GM10248 (cell line): ENCODE results near the gene SENP7.

ENCODE experiments used
- CTCF ChIA-PET: fragments of 300-600 bp; sonication (Branson Sonifier 250); formaldehyde crosslinking; extraction: SDS; loops from one replicate; lab custom pipeline; 2021; ENCODE audit warnings: antibody characterized with exemption; lab: Yijun Ruan, JAX
- POLR2A ChIA-PET: fragments of 350-650 bp; sonication (Branson Sonifier 250); formaldehyde crosslinking; extraction: SDS; loops from one replicate; lab custom pipeline; 2020; ENCODE audit warnings: antibody characterized with exemption; lab: Yijun Ruan, JAX
- DNase-seq: peaks from one replicate; pipeline ENCODE4 v3.0.0; 2012; ENCODE audit errors: extremely low spot score
- TF ChIP-seq, protein P1 (sequence below): IDR thresholded peaks from 2 replicates; pipeline ENCODE4 v1.5.1; 2012; ENCODE audit warnings: mild to moderate bottlenecking, low read depth; ENCODE audit errors: extremely low read depth, missing control alignments, control extremely low read depth

Gene SENP7

DNA sequence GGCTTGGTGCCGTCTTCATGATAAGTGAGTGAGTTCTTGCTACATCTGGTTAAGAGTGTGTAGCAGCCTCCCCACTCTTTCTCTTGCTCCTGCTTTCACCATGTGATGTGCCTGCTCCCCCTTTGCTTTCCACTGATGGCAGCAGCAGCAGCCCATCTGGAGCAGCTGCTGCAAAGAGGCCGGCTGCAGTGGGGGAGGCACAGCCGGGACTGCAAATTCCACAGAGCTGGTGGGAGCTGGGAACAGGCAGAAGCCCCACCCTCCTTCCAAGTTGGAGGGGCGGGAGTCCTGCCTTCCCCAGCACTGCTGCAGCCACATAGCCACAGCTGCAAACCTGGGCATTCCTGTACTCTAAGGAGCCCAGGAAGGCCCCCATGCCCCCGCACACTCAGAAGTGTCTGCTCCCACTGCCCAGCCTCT, 129.8 kb downstream of the SENP7 start:
- TF ChIP-seq, protein P1, sequence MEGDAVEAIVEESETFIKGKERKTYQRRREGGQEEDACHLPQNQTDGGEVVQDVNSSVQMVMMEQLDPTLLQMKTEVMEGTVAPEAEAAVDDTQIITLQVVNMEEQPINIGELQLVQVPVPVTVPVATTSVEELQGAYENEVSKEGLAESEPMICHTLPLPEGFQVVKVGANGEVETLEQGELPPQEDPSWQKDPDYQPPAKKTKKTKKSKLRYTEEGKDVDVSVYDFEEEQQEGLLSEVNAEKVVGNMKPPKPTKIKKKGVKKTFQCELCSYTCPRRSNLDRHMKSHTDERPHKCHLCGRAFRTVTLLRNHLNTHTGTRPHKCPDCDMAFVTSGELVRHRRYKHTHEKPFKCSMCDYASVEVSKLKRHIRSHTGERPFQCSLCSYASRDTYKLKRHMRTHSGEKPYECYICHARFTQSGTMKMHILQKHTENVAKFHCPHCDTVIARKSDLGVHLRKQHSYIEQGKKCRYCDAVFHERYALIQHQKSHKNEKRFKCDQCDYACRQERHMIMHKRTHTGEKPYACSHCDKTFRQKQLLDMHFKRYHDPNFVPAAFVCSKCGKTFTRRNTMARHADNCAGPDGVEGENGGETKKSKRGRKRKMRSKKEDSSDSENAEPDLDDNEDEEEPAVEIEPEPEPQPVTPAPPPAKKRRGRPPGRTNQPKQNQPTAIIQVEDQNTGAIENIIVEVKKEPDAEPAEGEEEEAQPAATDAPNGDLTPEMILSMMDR, result no peak
- ChIA-PET CTCF (interaction anchor here (1.7 to 3.2 kb wide), 2 partner anchors 313 to 670 kb away, joined by 3 to 13 read pairs; no protein-coding TSS in a partner anchor), POLR2A (no interaction called here)
- DNase-seq, result no peak

DNA sequence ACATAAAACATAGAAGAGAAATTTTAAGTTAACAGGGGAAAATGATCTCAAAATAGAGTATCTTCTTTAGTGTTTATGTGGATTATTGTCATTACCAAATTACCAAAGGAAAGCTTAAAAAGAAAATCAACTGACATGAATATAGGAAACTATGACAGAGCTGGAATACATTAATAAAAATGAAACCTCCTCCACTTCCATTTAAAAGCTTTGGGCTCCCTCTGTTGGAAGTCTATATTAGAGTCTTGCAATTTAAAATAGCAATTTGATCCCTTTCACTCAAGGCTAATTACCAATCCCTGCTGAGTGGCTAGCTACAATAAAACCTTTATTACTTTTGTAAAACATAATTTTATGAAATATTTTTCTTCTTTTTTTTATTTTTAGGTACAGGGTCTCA, 131.2 kb downstream of the SENP7 start:
- DNase-seq, result peak; percentile 15
- ChIA-PET POLR2A (no interaction called here), CTCF (interaction anchor here (0.8 to 3.2 kb wide), 6 partner anchors 11 to 918 kb away, joined by 3 to 13 read pairs (median 3); no protein-coding TSS in a partner anchor)
- TF ChIP-seq, protein P1, result peak; percentile 34

DNA sequence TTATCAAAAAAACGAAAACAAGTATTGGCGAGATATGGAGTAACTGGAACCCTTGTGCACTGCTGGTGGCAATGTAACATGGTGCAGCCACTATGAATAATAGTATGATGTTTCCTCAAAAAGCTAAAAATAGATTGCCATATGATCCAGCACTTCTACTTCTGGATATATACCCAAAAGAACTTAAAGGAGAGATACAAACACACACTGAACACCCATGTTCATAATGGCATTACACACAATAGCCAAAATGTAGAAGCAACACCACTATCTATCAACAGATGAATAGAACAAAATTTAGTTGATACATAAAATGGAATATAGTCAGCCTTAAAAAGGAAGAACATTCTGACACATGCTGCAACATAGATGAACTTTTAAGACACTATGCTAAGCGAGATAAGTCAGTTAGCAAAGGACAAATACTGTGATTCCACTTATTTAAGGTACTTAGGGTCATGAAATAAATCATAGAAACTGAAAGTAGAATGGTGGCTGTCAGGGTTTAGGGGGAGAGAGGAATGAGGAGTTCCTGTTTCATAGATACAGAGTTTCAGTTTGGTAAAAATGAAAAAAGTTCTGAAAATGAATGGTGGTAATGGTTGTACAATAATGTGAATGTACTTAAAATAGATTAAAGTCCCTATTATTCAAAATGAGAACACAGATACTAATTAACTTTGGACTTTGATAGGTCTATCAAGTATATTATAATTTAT, 133.2 kb downstream of the SENP7 start:
- POLR2A ChIA-PET, result no interaction called here
- CTCF ChIA-PET, result no interaction called here
- DNase-seq, result peak; percentile 36

DNA sequence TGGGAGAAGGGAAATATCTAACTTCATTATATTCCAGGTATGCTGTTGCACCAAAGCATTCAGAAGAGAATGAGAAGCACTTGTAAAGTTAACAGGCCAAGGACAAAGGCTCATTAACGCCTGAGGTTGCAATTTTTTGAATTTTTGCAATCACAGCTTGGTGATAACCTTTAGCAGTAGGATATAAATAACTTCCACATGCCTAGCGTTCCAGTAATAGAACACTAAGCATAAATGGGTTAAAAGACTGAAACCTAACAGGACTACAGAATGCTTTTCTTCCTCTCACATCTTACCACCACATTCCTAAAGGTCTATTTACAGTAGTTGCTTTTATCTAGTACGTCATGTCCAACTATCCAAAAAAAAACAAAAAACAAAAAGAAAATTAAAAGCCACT, 135.2 kb downstream of the SENP7 start:
- no peak for DNase-seq
- TF ChIP-seq, protein P1, result no peak
- POLR2A ChIA-PET, result no interaction called here
- CTCF ChIA-PET, result interaction anchor here (0.8 to 1.0 kb wide), 3 partner anchors 17 to 307 kb away, joined by 3 to 4 read pairs (median 3); no protein-coding TSS in a partner anchor

More for the DNA sequence above, 133.2 kb downstream of the SENP7 start:
- TF ChIP-seq, protein P1, result no peak

DNA sequence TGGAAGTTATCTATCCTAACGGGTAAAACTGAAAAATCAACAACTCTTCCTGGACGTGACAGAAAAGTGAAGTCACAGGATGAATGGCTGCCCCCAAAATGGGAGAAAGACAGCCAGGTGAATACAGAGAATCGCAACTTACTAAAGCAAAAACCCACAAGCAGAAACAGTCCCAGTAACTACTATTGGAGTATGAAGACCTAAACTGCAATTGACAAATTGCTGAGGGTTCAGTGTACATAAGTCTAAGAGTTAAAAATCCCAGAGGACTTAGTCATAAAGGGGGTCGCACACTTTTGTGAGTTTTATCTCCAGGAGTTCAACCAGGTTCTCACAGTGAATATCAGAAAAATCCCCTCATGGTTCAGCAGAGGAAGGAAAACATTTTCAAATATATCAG, 135.8 kb downstream of the SENP7 start:
- ChIA-PET CTCF (interaction anchor here (0.8 to 1.0 kb wide), 2 partner anchors 17 to 32 kb away, joined by 3 read pairs; no protein-coding TSS in a partner anchor), POLR2A (no interaction called here)
- TF ChIP-seq, protein P1, result no peak
- DNase-seq, result no peak

DNA sequence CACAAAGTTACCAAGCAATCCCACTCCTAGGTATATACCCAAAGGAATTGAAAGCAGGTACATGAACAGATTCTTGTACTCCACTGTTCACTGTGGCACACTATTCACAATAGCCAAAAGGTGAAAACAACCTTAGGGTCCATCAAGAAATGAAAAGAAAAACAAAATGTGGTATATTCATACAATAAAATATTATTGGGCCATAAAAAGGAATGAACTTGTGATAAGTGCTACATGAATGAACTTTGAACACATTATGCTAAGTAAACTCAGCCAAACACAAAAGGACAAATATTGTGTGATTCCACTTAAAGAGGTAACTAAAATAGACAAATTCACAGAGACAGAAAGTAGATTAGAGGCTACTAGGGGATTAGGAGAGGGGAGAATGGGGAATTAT, 137.4 kb downstream of the SENP7 start:
- DNase-seq, result no peak
- POLR2A ChIA-PET, result no interaction called here
- TF ChIP-seq, protein P1, result no peak
- CTCF ChIA-PET, result no interaction called here
